HG03045 (cell line): ENCODE measurements around the gene TGFBRAP1.

Experiments used
- ATAC-seq: cut with Tn5 transposase; IDR thresholded peaks from one replicate; pipeline ENCODE4 v1.9.1; 2021; ENCODE audit warnings: mild to moderate bottlenecking, moderate library complexity; ENCODE audit not compliant: unreplicated experiment

The TGFBRAP1 gene

DNA sequence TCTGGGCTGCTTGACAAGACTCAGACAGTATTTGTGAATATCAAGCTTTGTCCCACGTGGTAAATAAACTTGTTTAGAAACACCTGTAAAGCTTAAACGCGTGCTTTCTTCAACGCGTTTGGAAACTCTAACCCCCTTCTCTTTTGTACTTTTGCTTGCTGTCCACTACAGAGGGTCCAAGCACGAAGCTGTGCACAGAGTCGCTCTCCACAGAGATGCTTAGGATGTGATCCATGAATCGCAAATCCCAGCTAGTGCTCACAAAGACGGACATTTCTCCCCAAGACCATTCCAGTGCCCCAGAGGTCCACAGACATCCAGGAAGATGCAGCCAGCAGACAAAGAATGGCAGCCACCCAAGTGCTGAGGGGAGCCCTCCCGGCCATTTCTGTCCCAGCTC is 88.1 kb downstream of the TGFBRAP1 start, which contains the start of gene GPR45:
TSS of gene GPR45 (plus strand) at position 301 of the 400 bp plus-strand sequence. CDS start 116 bp downstream, outside the sequence.
- ATAC-seq, result no peak

DNA sequence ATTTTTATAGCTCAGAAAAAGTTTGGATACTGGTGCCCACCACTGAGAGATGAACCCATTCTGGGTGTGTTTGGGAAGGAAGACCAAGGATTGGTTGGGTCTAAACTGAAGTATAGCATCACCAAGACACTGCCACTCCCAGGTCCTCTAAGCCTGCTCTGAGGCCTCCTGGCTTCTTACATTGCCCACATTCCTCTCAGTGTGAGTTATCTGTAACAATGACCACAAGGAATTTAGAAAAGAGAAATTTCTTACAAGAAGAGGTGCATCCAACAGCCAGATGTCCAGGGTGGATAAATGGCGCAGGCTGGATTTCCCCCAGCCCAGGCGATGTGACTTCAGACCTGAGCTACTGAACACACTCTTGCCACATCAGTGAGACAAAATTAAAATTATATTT is 89.6 kb downstream of the TGFBRAP1 start:
- ATAC-seq, result no peak

DNA sequence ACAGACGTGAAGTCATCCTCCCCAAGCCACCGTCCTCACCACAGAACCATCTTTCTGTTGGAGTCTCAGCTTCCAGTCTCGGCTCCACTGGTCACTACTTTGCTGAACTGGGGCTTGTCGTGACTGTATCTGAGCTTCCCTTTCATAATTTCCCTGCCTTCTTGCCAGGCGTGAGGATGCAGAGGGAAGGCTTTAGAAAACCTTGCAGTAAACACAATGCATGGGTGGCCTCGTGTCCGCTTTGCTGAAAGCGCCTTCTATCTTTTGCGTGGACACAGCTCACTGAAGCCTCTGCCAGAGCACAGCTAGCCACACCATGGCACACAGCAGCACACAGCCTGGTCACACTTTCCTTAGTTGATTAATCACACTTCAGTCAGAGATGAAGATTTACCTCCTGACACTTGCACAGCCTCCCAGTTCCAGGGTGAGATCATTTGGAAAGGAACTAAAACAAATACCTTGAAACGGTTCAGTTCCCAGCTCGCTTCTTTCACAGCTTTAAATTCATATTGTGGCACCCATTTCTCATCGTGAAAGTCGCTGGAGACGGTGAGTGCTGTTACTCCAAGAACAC is 90.8 kb downstream of the TGFBRAP1 start:
- ATAC-seq, result no peak

DNA sequence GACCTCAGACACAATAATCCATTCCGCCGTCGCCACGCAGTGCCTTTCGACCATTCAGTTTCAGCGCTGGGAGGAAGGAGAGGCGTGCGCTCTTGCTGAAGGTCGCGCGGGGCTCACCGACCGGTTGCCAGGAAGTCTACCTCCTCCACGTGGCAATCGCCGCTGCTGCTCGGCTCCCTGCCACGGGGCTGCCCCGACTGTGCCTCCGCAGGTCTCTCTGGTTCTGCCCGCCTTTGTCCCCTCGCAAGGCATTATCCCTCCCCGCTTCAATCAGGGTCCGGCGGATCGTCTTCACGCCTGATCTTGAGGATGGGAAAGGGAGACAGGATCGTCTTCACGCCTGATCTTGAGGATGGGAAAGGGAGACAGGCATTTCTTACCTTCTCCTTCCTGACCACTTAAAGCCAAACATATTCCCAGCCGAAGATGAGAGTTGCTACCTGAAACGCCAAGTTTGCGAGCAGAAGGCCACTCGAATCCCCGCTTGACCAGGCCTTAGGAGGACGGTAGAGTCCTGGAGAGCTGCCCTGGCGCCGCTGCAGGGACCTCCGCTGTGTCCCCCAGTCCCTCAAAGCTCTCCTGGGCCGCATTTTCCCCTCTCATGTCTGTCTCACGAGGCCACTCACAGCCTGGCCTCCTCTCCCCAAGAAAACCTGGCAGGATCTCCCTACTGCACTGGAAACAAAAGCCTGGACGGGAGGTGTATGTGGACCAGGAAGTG is 92.3 kb downstream of the TGFBRAP1 start:
- no peak for ATAC-seq

DNA sequence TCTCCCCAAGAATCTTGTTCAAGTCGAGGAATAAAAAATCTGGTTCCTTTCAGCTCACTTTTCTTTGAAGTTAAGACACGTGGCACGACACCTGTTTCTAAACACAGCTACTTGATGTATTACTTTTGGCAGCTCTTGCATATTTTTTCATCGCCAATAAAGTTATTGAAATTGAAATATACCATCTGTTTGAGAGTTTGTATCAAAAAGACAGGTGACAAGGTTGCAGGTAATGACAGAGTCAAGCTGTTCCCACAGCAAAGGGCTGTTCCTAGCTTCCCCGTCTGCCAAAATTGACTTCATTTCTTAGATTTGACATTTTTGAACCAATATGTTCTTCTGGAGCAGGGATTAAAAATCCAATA is 93.5 kb downstream of the TGFBRAP1 start:
- no peak for ATAC-seq

DNA sequence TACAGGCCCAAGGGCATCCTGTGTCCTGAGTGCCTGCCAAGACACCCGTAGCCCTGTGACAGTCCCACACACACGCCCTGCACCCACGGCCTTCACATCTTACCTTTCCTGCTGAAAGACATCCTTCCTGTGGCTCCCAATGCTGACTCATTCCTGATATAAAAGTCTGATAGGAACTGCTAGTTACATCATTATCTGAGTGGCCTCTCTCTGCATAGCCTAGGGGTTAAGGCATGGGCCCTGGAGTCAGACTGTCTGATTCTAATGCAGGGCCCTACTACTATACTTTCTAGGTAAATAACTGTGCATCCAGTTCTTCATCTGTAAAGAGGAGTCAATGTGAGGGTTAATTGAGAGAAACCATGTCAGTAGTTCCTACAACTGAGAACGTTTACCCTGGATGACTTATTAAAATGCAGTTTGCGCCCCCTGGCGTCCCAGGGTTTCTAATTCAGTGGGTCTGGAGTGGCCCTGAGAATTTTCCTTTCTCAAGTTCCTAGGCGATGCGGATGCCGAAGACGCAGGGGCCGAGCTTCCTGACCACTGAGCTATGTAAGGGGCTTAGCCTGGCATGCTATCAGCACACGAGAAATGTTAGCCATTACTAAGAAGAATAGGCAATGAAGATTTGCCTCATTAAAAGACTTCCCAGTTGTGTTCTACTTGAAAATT is 94.0 kb downstream of the TGFBRAP1 start:
- ATAC-seq, result no peak

DNA sequence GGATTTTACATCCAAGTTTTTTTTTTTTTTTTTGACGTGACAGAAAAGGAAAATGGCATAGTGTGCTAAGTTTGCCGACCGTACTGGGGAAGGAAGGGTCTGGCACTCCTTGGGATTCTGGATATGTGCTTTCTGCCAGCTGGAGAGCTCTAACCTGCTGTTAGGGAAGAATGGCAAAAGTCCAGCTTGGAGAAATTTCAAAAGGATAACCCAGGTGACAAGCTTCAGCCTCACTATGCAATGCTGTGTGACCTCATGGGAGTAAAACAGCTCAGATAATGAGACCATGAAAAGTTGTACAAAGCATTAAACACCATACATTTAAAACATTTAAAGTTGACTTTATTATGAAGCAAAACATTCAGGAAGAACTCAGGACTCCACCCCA is 98.3 kb downstream of the TGFBRAP1 start:
- ATAC-seq, result no peak

DNA sequence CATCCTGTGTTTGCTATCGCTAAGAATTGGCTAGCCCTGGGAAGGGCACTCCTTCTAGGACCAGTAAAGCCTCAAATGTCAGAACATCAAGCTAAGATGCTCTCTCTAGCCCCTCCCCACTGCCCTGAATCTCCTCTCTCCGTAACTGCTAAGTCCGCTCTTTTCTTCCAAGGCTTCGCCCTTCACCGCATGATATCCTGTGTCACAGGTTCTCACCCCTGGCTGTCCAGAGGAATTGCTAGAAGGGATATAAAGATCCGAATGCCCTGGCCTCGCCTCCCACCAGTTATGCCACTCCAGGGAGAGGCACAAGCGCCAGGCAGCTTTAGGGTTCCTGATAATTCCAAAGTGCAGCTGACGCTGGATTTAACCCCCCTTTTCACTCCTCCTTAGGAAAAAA is 105.1 kb downstream of the TGFBRAP1 start:
- ATAC-seq, result no peak

DNA sequence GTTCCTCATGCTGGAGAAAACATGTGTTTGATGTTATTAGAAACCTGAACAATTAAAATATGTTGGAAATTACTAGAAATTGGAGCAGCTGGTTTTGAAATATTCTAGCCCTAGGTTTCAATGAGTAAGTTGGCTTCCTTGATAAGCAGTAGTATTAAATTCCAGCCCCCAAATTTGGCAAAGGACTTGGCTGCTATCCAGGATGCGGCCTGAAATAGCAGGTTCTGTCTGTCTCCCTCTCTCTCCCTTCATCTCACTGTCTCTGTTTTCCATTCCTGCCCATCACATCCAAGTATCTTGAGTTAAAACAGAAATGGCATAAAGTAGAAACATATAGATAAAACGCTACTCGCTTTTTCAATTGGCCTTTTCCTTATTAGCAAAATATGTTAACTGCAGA is 108.9 kb downstream of the TGFBRAP1 start:
- ATAC-seq, result no peak

DNA sequence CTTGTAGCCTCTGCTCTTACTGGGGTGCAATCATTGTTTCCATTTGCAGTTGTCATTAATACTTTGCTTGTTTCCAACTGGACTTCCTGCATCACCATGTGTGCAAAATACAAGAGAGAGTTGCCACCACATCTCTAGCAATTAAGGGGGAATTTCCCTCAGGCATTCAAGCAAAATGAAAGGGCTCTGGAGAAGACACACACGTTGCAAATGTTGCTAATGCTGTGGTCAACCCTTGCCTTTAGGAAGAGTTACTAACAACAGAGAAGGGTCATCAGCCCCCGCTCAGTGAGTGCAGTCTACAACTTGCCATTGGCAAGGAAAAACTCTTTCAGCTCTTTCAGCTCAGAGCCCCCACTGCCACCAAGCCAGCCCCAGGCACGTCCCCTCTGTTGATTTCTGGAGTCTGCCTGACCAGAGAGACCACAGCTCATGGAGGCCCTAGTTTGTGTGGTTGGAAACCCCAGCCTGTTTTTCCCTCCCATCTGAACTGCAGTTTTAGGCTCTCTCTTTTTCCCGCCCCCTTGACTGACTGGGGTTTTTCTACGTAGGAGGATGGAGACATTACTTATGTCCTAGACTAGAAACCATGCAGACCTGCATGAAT is 113.8 kb downstream of the TGFBRAP1 start:
- ATAC-seq, result no peak
